ENCODE measurements around the gene ATP2B2. TPM values are rescaled to one million over a fixed set of nuclear protein-coding genes. Genes with fewer than 3 reads are reported as not detected.

Gene ATP2B2
- total RNA-seq, 1 experiment from 2014 or later = not detected

DNA sequence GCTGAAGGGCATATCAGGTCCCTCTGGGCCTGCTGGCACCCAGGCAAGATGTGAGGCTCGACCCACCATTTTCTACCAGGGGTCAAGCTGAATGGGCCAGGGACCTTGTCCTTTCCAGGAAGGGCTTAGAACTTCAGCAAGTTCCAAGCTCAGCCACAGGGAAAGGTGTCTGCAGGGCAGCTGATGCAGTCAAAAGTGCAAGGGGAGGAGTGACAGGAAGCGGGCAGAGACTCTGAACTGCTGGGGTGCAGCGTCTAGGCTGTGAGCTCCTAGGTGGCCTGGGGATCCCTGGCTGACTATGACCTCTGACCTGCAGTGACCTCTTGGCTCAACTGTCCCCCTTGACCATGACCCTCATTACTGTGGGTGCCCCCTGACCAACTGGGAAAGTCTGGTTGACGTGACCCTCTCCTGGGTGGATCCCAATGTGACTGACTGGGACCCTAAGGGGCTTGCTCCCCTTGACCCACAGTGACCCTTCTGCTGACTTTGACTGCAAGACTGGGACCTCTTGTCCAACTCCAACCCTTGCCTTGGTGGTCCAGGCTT, 170.1 kb downstream of the ATP2B2 start (continued):
- TF ChIP-seq YY1 (IDR thresholded peaks at IDR 0.05; ENCODE audit: extremely low read depth, insufficient replicate concordance, low read depth, low read length) (no peak), EZH2phosphoT487 (IDR thresholded peaks at IDR 0.05; ENCODE audit: borderline replicate concordance) (no peak), JUND (IDR thresholded peaks at IDR 0.05) (no peak), CEBPB (IDR thresholded peaks at IDR 0.05; ENCODE audit: low read depth) (no peak), RAD21 (IDR thresholded peaks at IDR 0.05; ENCODE audit: low read depth) (no peak), EZH2 (IDR thresholded peaks at IDR 0.05) (no peak), SIN3A (IDR thresholded peaks at IDR 0.05; ENCODE audit: low read depth) (no peak), CBX3 (IDR thresholded peaks at IDR 0.05; ENCODE audit: low read depth) (no peak)
- TF ChIP-seq, protein P1, sequence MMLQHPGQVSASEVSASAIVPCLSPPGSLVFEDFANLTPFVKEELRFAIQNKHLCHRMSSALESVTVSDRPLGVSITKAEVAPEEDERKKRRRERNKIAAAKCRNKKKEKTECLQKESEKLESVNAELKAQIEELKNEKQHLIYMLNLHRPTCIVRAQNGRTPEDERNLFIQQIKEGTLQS (IDR thresholded peaks at IDR 0.05) = no peak
- TF ChIP-seq, protein P2, sequence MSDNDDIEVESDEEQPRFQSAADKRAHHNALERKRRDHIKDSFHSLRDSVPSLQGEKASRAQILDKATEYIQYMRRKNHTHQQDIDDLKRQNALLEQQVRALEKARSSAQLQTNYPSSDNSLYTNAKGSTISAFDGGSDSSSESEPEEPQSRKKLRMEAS (IDR thresholded peaks at IDR 0.05) = no peak
- TF ChIP-seq, protein P3, sequence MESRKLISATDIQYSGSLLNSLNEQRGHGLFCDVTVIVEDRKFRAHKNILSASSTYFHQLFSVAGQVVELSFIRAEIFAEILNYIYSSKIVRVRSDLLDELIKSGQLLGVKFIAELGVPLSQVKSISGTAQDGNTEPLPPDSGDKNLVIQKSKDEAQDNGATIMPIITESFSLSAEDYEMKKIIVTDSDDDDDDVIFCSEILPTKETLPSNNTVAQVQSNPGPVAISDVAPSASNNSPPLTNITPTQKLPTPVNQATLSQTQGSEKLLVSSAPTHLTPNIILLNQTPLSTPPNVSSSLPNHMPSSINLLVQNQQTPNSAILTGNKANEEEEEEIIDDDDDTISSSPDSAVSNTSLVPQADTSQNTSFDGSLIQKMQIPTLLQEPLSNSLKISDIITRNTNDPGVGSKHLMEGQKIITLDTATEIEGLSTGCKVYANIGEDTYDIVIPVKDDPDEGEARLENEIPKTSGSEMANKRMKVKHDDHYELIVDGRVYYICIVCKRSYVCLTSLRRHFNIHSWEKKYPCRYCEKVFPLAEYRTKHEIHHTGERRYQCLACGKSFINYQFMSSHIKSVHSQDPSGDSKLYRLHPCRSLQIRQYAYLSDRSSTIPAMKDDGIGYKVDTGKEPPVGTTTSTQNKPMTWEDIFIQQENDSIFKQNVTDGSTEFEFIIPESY (IDR thresholded peaks at IDR 0.05; ENCODE audit: extremely low read depth, insufficient replicate concordance, low read length) = no peak

DNA sequence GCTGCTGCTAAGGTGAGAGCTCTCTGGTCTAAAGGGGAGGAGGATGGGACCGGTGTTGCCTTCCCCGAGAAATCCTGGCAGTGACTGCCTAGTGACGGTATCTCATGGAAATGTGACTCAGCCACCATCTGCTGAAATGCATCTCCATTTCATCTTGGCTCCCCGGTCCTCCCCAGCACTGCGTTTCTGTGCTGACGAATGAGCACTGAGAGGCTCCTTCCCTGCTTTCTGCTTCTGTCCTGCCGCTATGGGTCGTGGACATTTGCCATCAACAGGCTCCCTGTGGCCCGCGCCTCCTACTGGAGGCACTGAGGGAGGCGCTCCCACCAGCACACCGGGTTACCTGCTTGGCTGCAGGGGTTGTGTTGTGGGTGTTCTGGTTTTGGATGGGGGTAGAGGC, 170.9 kb downstream of the ATP2B2 start:
- Histone ChIP-seq H3K9ac (ENCODE audit: low read length) (no peak overlapping the region), H4K20me1 (ENCODE audit: insufficient read depth) (no peaks in the 10 kb centered on the region), H3K4me1 (ENCODE audit: control insufficient read depth in 1 of 2, insufficient read depth in 2 of 2, low read length in 2 of 2) (no peaks in the 10 kb centered on the region), H3K27ac (ENCODE audit: low read depth, low read length) (no peak overlapping the region), H3K9me2 (ENCODE audit: insufficient read depth) (no peaks in the 10 kb centered on the region), H2AFZ (ENCODE audit: low read depth, low read length, poor library complexity, severe bottlenecking) (no peak overlapping the region), H3K79me2 (ENCODE audit: insufficient read depth, low read length) (no peaks in the 10 kb centered on the region), H3K4me3 (replicated peaks in 1 of 2; ENCODE audit: low read depth in 1 of 2, low read length in 2 of 2) (no peak overlapping the region), H3K9me3 (ENCODE audit: control insufficient read depth in 1 of 2, insufficient read depth in 1 of 2, low read depth in 1 of 2, low read length in 2 of 2) (no peaks in the 10 kb centered on the region), H3K27me3 (ENCODE audit: insufficient read depth, low read length) (peaks cover 17% of the 10 kb centered on the region; the same call in 1 of the 2 replicates), H3K4me2 (ENCODE audit: low read length) (no peak overlapping the region), H3K36me3 (ENCODE audit: control insufficient read depth in 1 of 2, insufficient read depth in 2 of 2, low read length in 2 of 2) (no peaks in the 10 kb centered on the region)
- TF ChIP-seq RAD21 (IDR thresholded peaks at IDR 0.05; ENCODE audit: low read depth) (peak; percentile 18; the same call in 1 of the 2 replicates), FOSL1 (IDR thresholded peaks at IDR 0.05; ENCODE audit: low read depth) (no peak)
- TF ChIP-seq, protein P4, sequence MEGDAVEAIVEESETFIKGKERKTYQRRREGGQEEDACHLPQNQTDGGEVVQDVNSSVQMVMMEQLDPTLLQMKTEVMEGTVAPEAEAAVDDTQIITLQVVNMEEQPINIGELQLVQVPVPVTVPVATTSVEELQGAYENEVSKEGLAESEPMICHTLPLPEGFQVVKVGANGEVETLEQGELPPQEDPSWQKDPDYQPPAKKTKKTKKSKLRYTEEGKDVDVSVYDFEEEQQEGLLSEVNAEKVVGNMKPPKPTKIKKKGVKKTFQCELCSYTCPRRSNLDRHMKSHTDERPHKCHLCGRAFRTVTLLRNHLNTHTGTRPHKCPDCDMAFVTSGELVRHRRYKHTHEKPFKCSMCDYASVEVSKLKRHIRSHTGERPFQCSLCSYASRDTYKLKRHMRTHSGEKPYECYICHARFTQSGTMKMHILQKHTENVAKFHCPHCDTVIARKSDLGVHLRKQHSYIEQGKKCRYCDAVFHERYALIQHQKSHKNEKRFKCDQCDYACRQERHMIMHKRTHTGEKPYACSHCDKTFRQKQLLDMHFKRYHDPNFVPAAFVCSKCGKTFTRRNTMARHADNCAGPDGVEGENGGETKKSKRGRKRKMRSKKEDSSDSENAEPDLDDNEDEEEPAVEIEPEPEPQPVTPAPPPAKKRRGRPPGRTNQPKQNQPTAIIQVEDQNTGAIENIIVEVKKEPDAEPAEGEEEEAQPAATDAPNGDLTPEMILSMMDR (IDR thresholded peaks at IDR 0.05 in 2 of 3, conservative IDR thresholded peaks at IDR 0.05 in 1 of 3; ENCODE audit: borderline replicate concordance in 1 of 3, insufficient read depth in 1 of 3, low read depth in 2 of 3, low read length in 2 of 3) = peak in 2 of 3 experiments; percentile 60 to 63; a peak in 4 of 6 replicates
- POLR2A ChIA-PET = no interaction called here
- DNase-seq (ENCODE audit: low read depth, low spot score) (no peak), ATAC-seq (peak; percentile 84)
- CTCF ChIA-PET = interaction anchor here (1.0 to 1.9 kb wide), 2 partner anchors 12 to 13 kb away, joined by 3 to 5 read pairs; partner anchors contain the start of gene SEC13
- no TSS peak for BruUV-seq (replicated peaks)
- RAD21 ChIA-PET (ENCODE audit: low non-redundant PET in 1 of 2, low total read pairs in 2 of 2, uncharacterized antibody in 2 of 2, unreplicated experiment in 2 of 2) = no interaction called here
- intact Hi-C loops (cut with micrococcal nuclease) = no loop called here

All from HCT116 (cell line).